Measurements from ENCODE around the gene PTP4A2. TPM values are rescaled to one million over a fixed set of nuclear protein-coding genes. Genes with fewer than 3 reads are reported as not detected.
"Not testable (repeated sequence)": the region's sequence is repeated elsewhere in the genome, so short reads cannot be mapped to it uniquely, and the experiment has no call there.

The PTP4A2 gene
- total RNA-seq, 1 donor from 2014 or later, result 298 TPM

- no peak for DNase-seq (ENCODE audit: low read depth)
Observed at GRCh38 chr1:31926252-31926651, 11.9 kb downstream of the PTP4A2 start.

- not testable (repeated sequence) for DNase-seq (ENCODE audit: low read depth)
Observed at GRCh38 chr1:31925824-31926223, 12.3 kb downstream of the PTP4A2 start.

GRCh38 chr1:31924839-31925238 is 13.3 kb downstream of the PTP4A2 start:
- no peak for DNase-seq (ENCODE audit: low read depth)

GRCh38 chr1:31923901-31924535 is 14.2 kb downstream of the PTP4A2 start:
- no peak for DNase-seq (ENCODE audit: low read depth)

- no peak for DNase-seq (ENCODE audit: low read depth)
Observed at GRCh38 chr1:31920956-31921355, 17.2 kb downstream of the PTP4A2 start.

- no peak for DNase-seq (ENCODE audit: low read depth)
Observed at GRCh38 chr1:31919591-31919990, 18.6 kb downstream of the PTP4A2 start.

- DNase-seq (ENCODE audit: low read depth), result no peak
Observed at GRCh38 chr1:31915438-31915837, 22.7 kb downstream of the PTP4A2 start.

GRCh38 chr1:31913968-31914367 is 24.2 kb downstream of the PTP4A2 start:
- no peak for DNase-seq (ENCODE audit: low read depth)

- no peak for DNase-seq (ENCODE audit: low read depth)
Observed at GRCh38 chr1:31912839-31913239, 25.3 kb downstream of the PTP4A2 start.

- DNase-seq (ENCODE audit: low read depth), result no peak
Observed at GRCh38 chr1:31911994-31912780, 26.0 kb downstream of the PTP4A2 start.

GRCh38 chr1:31910933-31911332 is 27.2 kb downstream of the PTP4A2 start:
- DNase-seq (ENCODE audit: low read depth), result no peak

- no peak for DNase-seq (ENCODE audit: low read depth)
Observed at GRCh38 chr1:31909691-31910090, 28.5 kb downstream of the PTP4A2 start.

GRCh38 chr1:31906557-31906956 is 31.6 kb downstream of the PTP4A2 start:
- no peak for DNase-seq (ENCODE audit: low read depth)

GRCh38 chr1:31905681-31906080 is 32.5 kb downstream of the PTP4A2 start:
- DNase-seq (ENCODE audit: low read depth), result no peak

- no peak for DNase-seq (ENCODE audit: low read depth)
Observed at GRCh38 chr1:31905093-31905509, 33.1 kb downstream of the PTP4A2 start.

- DNase-seq (ENCODE audit: low read depth), result no peak
Observed at GRCh38 chr1:31904339-31905092, 33.7 kb downstream of the PTP4A2 start.

- no peak for DNase-seq (ENCODE audit: low read depth)
Observed at GRCh38 chr1:31902510-31902860, 35.7 kb downstream of the PTP4A2 start.

- DNase-seq (ENCODE audit: low read depth), result no peak
Observed at GRCh38 chr1:31901838-31902509, 36.2 kb downstream of the PTP4A2 start.

- no peak for DNase-seq (ENCODE audit: low read depth)
Observed at GRCh38 chr1:31900790-31901189, 37.4 kb downstream of the PTP4A2 start.

GRCh38 chr1:31897526-31898100 is 40.6 kb downstream of the PTP4A2 start:
- DNase-seq (ENCODE audit: low read depth), result no peak

GRCh38 chr1:31895474-31896198 is 42.5 kb downstream of the PTP4A2 start:
- not testable (repeated sequence) for DNase-seq (ENCODE audit: low read depth)
